B cell (primary cell): ENCODE results near the gene XXYLT1.

Experiments
- CTCF ChIP-seq: fragments of 200-600 bp; IDR thresholded peaks from one replicate; pipeline ENCODE4 v1.8.0; 2022; ENCODE audit warnings: antibody characterized with exemption, mild to moderate bottlenecking
- EZH2 ChIP-seq: IDR thresholded peaks from 2 replicates; pipeline ENCODE4 v1.6.1; 2012; ENCODE audit warnings: borderline replicate concordance, low read depth, mild to moderate bottlenecking, moderate library complexity, low read length; ENCODE audit not compliant: insufficient read depth, poor library complexity, severe bottlenecking

DNA sequence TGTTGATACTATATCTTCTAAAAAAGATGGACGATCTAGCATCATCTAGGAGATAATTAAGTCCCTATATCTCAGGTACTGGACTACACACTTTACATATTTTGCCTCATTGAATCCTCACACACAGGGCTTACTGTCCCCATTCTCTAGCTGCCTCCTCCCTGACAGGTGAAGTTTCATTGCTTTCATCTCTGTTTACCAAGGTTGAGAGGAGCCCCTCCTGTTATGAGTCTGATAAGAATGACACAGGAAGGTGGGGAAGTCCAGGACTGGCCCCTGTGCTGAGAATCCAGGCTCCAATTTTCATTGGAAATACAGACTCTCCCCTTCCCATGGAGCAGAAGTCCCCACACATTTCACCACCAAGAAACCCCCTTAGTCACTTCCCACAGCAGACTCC is 105.2 kb downstream of the XXYLT1 start:
- TF ChIP-seq CTCF (no peak), EZH2 (no peak)
